GM12878 (cell line): ENCODE data around the gene ANKRD31. TPM values are rescaled to one million over a fixed set of nuclear protein-coding genes. Genes with fewer than 3 reads are reported as not detected.

Source experiments
- ATAC-seq: fragments of 200-7000 bp; cut with Tn5 transposase; 3 replicates; pipeline ENCODE4 v1.9.1; 2020; ENCODE audit warnings: mild to moderate bottlenecking, moderate library complexity
- BruUV-seq: library from RNA; stranded (reverse); fragments of 400-500 nt; replicated peaks from 2 replicates; lab custom pipeline; 2021; lab: Mats Ljungman, UMichigan
- CTCF ChIA-PET: fragments of 300-600 bp; sonication (Branson Sonifier 250); formaldehyde crosslinking; extraction: SDS; loops from one replicate; lab custom pipeline; 2021; ENCODE audit warnings: inconsistent platforms; lab: Yijun Ruan, JAX
- POLR2A ChIA-PET: fragments of 350-600 bp; formaldehyde crosslinking; extraction: SDS; loops from one replicate; lab custom pipeline; 2021; ENCODE audit warnings: inconsistent platforms; lab: Charles Lee
- RAD21 ChIA-PET: fragments of 300-600 bp; sonication (Branson Sonifier 250); formaldehyde crosslinking; loops from one replicate; lab custom pipeline; 2023; ENCODE audit warnings: antibody characterized with exemption; ENCODE audit not compliant: unreplicated experiment; lab: Charles Lee
- SMC1A ChIA-PET: fragments of 300-600 bp; sonication (Branson Sonifier 250); formaldehyde crosslinking; loops from one replicate; lab custom pipeline; 2023; ENCODE audit not compliant: unreplicated experiment, uncharacterized antibody; lab: Charles Lee
- DNase-seq: peaks from one replicate; pipeline ENCODE4 v3.0.0-alpha.2; 2011; ENCODE audit warnings: low read depth, low spot score
- FAIRE-seq: peaks from 3 replicates; lab custom pipeline; 2011; peaks lifted over from hg19 to GRCh38; lab: Jason Lieb, UNC
- H2AFZ ChIP-seq: 2 replicates; pipeline ENCODE4 v1.6.0; 2011; ENCODE audit warnings: low read depth, low read length, control low read depth; ENCODE audit not compliant: control insufficient read depth
- H3K27ac ChIP-seq: 2 replicates; pipeline ENCODE4 v1.5.1; 2011; ENCODE audit warnings: control low read depth; ENCODE audit not compliant: control insufficient read depth, insufficient read depth
- H3K27me3 ChIP-seq, 2 experiments: replicated peaks in 1 of 2; 2 replicates each; pipeline versions ENCODE4 v1.6.0 to v1.6.1; 2011; ENCODE audit warnings: low read length in 1 of 2; ENCODE audit not compliant: control insufficient read depth in 2 of 2, insufficient read depth in 2 of 2
- H3K36me3 ChIP-seq, 2 experiments: 2 replicates each; pipeline ENCODE4 v1.5.1; 2011; ENCODE audit warnings: low read length in 1 of 2; ENCODE audit not compliant: control insufficient read depth in 2 of 2, insufficient read depth in 2 of 2
- H3K4me1 ChIP-seq: 2 replicates; pipeline ENCODE4 v1.6.1; 2011; ENCODE audit warnings: mild to moderate bottlenecking, low read length, moderate library complexity, mixed read lengths; ENCODE audit not compliant: control insufficient read depth, insufficient read depth
- H3K4me2 ChIP-seq: 2 replicates; pipeline ENCODE4 v1.6.0; 2011; ENCODE audit warnings: control low read depth; ENCODE audit not compliant: control insufficient read depth, insufficient read depth
- H3K4me3 ChIP-seq: fragments of 200-600 bp; sonication (generic); 2 replicates; pipeline ENCODE4 v1.5.1; 2016
- H3K79me2 ChIP-seq: 2 replicates; pipeline ENCODE4 v1.6.0; 2011; ENCODE audit warnings: low read length; ENCODE audit not compliant: control insufficient read depth, insufficient read depth
- H3K9ac ChIP-seq: 2 replicates; pipeline ENCODE4 v1.8.0; 2011; ENCODE audit warnings: low read length, control low read depth, mixed read lengths; ENCODE audit not compliant: control insufficient read depth, insufficient read depth
- H3K9me3 ChIP-seq: replicated peaks from 3 replicates; pipeline ENCODE4 v1.5.1; 2011; ENCODE audit warnings: mild to moderate bottlenecking, low read length; ENCODE audit not compliant: control insufficient read depth, insufficient read depth
- H4K20me1 ChIP-seq: 2 replicates; pipeline ENCODE4 v1.6.0; 2011; ENCODE audit not compliant: control insufficient read depth, insufficient read depth
- ATF7 ChIP-seq: fragments of 450-650 bp; IDR thresholded peaks from 2 replicates; pipeline ENCODE4 v1.6.1; 2016; ENCODE audit warnings: low read depth, mild to moderate bottlenecking
- FOXM1 ChIP-seq: IDR thresholded peaks from 2 replicates; pipeline ENCODE4 v1.6.1; 2012; ENCODE audit warnings: low read depth, mild to moderate bottlenecking, inconsistent platforms, low read length, moderate library complexity
- GABPA ChIP-seq: IDR thresholded peaks from 2 replicates; pipeline ENCODE4 v1.6.1; 2014; ENCODE audit warnings: antibody characterized with exemption, low read depth, mild to moderate bottlenecking, inconsistent platforms
- IKZF1 ChIP-seq: fragments of 450-650 bp; conservative IDR thresholded peaks from 2 replicates; pipeline ENCODE4 v1.6.1; 2017; ENCODE audit warnings: antibody characterized with exemption, mild to moderate bottlenecking
- MXI1 ChIP-seq: fragments of 150-350 bp; IDR thresholded peaks from 2 replicates; pipeline ENCODE4 v1.6.1; 2011; ENCODE audit warnings: low read depth, mild to moderate bottlenecking, inconsistent platforms, low read length, improper control_type of control experiment
- MYB ChIP-seq: fragments of 150-350 bp; IDR thresholded peaks from 2 replicates; pipeline ENCODE4 v1.6.1; 2014; ENCODE audit warnings: mild to moderate bottlenecking, low read depth, low read length, borderline replicate concordance
- NR2C1 ChIP-seq: fragments of 450-650 bp; IDR thresholded peaks from 2 replicates; pipeline ENCODE4 v1.6.1; 2017; ENCODE audit warnings: antibody characterized with exemption, mild to moderate bottlenecking, moderate library complexity
- NR2F1 ChIP-seq: fragments of 450-650 bp; conservative IDR thresholded peaks from 2 replicates; pipeline ENCODE4 v1.6.1; 2017; ENCODE audit warnings: mild to moderate bottlenecking
- PAX8 ChIP-seq: fragments of 450-650 bp; IDR thresholded peaks from 2 replicates; pipeline ENCODE4 v1.6.1; 2017; ENCODE audit warnings: mild to moderate bottlenecking, moderate library complexity
- SP1 ChIP-seq: IDR thresholded peaks from one replicate; pipeline ENCODE4 v1.6.1; 2011; ENCODE audit warnings: low read depth, low read length
- SREBF1 ChIP-seq: IDR thresholded peaks from 2 replicates; pipeline ENCODE4 v1.6.1; 2012; ENCODE audit warnings: mild to moderate bottlenecking, low read length
- STAT1 ChIP-seq: fragments of 450-650 bp; conservative IDR thresholded peaks from 2 replicates; pipeline ENCODE4 v1.6.1; 2014; ENCODE audit warnings: antibody characterized with exemption, mild to moderate bottlenecking
- WGBS: methylation state at CpG from one replicate; pipeline ENCODE4 v1.1.6; 2016; ENCODE audit warnings: low lambda C conversion rate; ENCODE audit not compliant: insufficient replicate concordance, insufficient coverage; ENCODE audit errors: missing lambda C conversion rate; 5-methylcytosine and 5-hydroxymethylcytosine counted together
- in situ Hi-C: fragments of 300-500 bp; cut with MboI; formaldehyde crosslinking; loops from 9 replicates; pipeline ENCODE4 v1.14.3; 2018; ENCODE audit warnings: mixed read lengths
- intact Hi-C: fragments of 100-400 bp; cut with micrococcal nuclease; formaldehyde crosslinking; loops from one replicate; pipeline ENCODE4 v1.14.2; 2022; ENCODE audit not compliant: unreplicated experiment
- polyA plus RNA-seq, 11 experiments: library from polyadenylated mRNA; depleted of rRNA in 4 of 11; unstranded in 6 of 11; stranded (reverse) in 5 of 11; fragments of >200 nt; fragmentation: Nextera tagmentation in 4 of 11; fragmentation: Illumina TruSeq in 1 of 11; extraction: Ambion mirVana in 4 of 11; extraction: Trizol in 1 of 11; gene quantifications; 1 replicate in 1 of 11; 2 replicates in 10 of 11; pipeline versions ENCODE4 v1.2.1 to v1.2.3, GENCODE V29; 2011 to 2016; ENCODE audit warnings: inconsistent platforms in 2 of 11, missing spikeins in 2 of 11, low read depth in 1 of 11
- total RNA-seq, 4 experiments: library from RNA; depleted of rRNA in 3 of 4; stranded (reverse); fragments of >200 nt in 3 of 4; fragmentation: Illumina TruSeq in 1 of 4; extraction: Trizol in 1 of 4; gene quantifications; 2 replicates each; pipeline versions ENCODE4 v1.2.1 to v1.2.3, GENCODE V29; 2013 to 2021
- TF ChIP-seq, protein P1 (sequence below): IDR thresholded peaks from 2 replicates; pipeline ENCODE4 v1.6.1; 2012; ENCODE audit warnings: improper control_type of control experiment, low read depth, low read length; ENCODE audit not compliant: insufficient replicate concordance
- TF ChIP-seq, protein P2 (sequence below): IDR thresholded peaks from 2 replicates; pipeline ENCODE4 v1.6.1; 2011; ENCODE audit warnings: mild to moderate bottlenecking, low read depth, low read length, moderate library complexity; ENCODE audit not compliant: insufficient replicate concordance

ANKRD31 gene
- total and polyA plus RNA-seq, 10 of the 15 experiments (the other 5 are each of a cell fraction or from before 2014, with no cell fraction given): under 0.01 to 0.10 (median 0.04) TPM; not detected in 3

DNA sequence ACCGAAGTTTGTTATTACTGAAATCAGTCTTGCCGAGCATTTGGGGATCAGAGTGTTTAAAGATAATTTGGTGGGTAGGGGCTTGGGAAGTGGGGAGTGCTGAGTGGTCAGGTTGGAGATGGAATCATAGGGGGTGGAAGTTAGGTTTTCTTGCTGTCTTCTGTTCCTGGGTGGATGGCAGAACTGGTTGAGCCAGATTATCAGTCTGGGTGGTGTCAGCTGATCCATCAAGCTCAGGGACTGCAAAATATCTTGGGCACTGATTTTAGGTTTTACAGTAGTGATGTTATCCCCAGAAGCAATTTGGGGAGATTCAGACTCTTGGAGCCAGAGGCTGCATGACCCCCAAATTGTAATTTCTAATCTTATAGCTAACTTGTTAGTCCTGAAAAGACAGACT lies 5.4 kb upstream of the ANKRD31 start:
- RAD21 ChIA-PET: no interaction called here
- POLR2A ChIA-PET: interaction anchor here (0.6 kb wide), 1 partner anchor 262 kb away, joined by 9 read pairs; no protein-coding TSS in a partner anchor
- CTCF ChIA-PET: interaction anchor here (1.0 kb wide), 1 partner anchor 951 kb away, joined by 4 read pairs; no protein-coding TSS in a partner anchor

DNA sequence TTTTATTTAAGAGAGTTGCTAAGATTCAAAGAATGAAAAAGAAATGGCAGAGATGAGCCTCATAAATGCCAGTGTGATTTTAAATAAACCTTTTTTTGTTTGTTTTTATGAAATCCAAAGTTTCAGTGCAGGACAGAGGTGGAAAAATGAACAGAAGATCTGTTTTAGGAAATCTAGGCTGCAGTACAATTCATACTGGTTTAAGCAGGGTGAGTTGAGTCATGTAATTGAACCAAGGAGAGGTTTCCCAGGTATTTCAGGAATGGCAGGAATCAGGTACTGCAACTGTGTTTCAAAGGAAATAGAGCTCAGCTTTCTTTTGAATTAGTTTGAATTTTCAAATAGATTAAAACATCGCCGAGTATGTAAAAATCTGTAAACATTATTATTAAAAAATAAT lies 3.0 kb upstream of the ANKRD31 start:
- intact Hi-C loops: loop anchor here (5.0 to 10.0 kb wide), 4 partner anchors 175 to 1018 kb away; partner anchors contain the start of genes CERT1 and POLK
- FAIRE-seq (no peak), DNase-seq (no peak), ATAC-seq (no peak)
- Histone ChIP-seq H3K27me3 (no peaks in the 10 kb centered on the region), H3K79me2 (no peaks in the 10 kb centered on the region), H3K4me2 (no peak overlapping the region), H3K27ac (no peak overlapping the region), H4K20me1 (no peaks in the 10 kb centered on the region), H3K9ac (no peak overlapping the region), H3K4me1 (peaks cover 3% of the 10 kb centered on the region; the same call in 1 of the 2 replicates), H3K4me3 (no peak overlapping the region), H3K36me3 (no peaks in the 10 kb centered on the region), H2AFZ (no peak overlapping the region), H3K9me3 (no peaks in the 10 kb centered on the region; the same call in 2 of the 3 replicates)
- in situ Hi-C loops: loop anchor here (5.0 kb wide), 1 partner anchor 428 kb away; no protein-coding TSS in a partner anchor
- ChIA-PET POLR2A (no interaction called here), RAD21 (interaction anchor here (1.2 kb wide), 1 partner anchor 97 kb away, joined by 4 read pairs; the partner anchor contains the start of gene HMGCR), SMC1A (interaction anchor here (4.1 kb wide), 1 partner anchor 97 kb away, joined by 24 read pairs; the partner anchor contains the start of gene HMGCR), CTCF (interaction anchor here (0.6 kb wide), 1 partner anchor 314 kb away, joined by 3 read pairs; no protein-coding TSS in a partner anchor)
- no TSS peak for BruUV-seq
- 97% methylated on average over 2 of the region's 2 CpGs for WGBS
- TF ChIP-seq SREBF1 (no peak), MYB (no peak), NR2C1 (no peak)
- TF ChIP-seq, protein P1, sequence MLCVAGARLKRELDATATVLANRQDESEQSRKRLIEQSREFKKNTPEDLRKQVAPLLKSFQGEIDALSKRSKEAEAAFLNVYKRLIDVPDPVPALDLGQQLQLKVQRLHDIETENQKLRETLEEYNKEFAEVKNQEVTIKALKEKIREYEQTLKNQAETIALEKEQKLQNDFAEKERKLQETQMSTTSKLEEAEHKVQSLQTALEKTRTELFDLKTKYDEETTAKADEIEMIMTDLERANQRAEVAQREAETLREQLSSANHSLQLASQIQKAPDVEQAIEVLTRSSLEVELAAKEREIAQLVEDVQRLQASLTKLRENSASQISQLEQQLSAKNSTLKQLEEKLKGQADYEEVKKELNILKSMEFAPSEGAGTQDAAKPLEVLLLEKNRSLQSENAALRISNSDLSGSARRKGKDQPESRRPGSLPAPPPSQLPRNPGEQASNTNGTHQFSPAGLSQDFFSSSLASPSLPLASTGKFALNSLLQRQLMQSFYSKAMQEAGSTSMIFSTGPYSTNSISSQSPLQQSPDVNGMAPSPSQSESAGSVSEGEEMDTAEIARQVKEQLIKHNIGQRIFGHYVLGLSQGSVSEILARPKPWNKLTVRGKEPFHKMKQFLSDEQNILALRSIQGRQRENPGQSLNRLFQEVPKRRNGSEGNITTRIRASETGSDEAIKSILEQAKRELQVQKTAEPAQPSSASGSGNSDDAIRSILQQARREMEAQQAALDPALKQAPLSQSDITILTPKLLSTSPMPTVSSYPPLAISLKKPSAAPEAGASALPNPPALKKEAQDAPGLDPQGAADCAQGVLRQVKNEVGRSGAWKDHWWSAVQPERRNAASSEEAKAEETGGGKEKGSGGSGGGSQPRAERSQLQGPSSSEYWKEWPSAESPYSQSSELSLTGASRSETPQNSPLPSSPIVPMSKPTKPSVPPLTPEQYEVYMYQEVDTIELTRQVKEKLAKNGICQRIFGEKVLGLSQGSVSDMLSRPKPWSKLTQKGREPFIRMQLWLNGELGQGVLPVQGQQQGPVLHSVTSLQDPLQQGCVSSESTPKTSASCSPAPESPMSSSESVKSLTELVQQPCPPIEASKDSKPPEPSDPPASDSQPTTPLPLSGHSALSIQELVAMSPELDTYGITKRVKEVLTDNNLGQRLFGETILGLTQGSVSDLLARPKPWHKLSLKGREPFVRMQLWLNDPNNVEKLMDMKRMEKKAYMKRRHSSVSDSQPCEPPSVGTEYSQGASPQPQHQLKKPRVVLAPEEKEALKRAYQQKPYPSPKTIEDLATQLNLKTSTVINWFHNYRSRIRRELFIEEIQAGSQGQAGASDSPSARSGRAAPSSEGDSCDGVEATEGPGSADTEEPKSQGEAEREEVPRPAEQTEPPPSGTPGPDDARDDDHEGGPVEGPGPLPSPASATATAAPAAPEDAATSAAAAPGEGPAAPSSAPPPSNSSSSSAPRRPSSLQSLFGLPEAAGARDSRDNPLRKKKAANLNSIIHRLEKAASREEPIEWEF: no peak

More for the DNA sequence above, 5.4 kb upstream of the ANKRD31 start:
- SMC1A ChIA-PET: interaction anchor here (1.8 kb wide), 1 partner anchor 439 kb away, joined by 3 read pairs; no protein-coding TSS in a partner anchor
- Histone ChIP-seq H4K20me1 (no peaks in the 10 kb centered on the region), H3K9ac (no peak overlapping the region), H3K4me3 (no peak overlapping the region), H3K27ac (no peak overlapping the region), H3K79me2 (no peaks in the 10 kb centered on the region), H2AFZ (no peak overlapping the region), H3K4me2 (no peak overlapping the region), H3K4me1 (no peaks in the 10 kb centered on the region), H3K36me3 (no peaks in the 10 kb centered on the region), H3K27me3 (no peaks in the 10 kb centered on the region), H3K9me3 (no peaks in the 10 kb centered on the region)
- 97% methylated on average over 2 of the region's 2 CpGs for WGBS
- FAIRE-seq (no peak), ATAC-seq (no peak), DNase-seq (no peak)
- no TSS peak for BruUV-seq
- intact Hi-C loops: no loop called here
- in situ Hi-C loops: no loop called here
- TF ChIP-seq GABPA (no peak), SP1 (no peak), IKZF1 (no peak), ATF7 (no peak), PAX8 (no peak), FOXM1 (no peak), NR2F1 (no peak), STAT1 (no peak), MXI1 (no peak)
- TF ChIP-seq, protein P2, sequence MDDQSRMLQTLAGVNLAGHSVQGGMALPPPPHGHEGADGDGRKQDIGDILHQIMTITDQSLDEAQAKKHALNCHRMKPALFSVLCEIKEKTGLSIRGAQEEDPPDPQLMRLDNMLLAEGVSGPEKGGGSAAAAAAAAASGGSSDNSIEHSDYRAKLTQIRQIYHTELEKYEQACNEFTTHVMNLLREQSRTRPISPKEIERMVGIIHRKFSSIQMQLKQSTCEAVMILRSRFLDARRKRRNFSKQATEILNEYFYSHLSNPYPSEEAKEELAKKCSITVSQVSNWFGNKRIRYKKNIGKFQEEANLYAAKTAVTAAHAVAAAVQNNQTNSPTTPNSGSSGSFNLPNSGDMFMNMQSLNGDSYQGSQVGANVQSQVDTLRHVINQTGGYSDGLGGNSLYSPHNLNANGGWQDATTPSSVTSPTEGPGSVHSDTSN: no peak
